Measurements from ENCODE around the gene KIF12.
"Not testable (repeated sequence)": the region's sequence is repeated elsewhere in the genome, so short reads cannot be mapped to it uniquely, and the experiment has no call there.

Gene KIF12

GRCh38 chr9:114060711-114061110 lies 38.4 kb downstream of the KIF12 start:
- no peak for DNase-seq

GRCh38 chr9:114060070-114060469 lies 39.0 kb downstream of the KIF12 start:
- DNase-seq = no peak

DNA sequence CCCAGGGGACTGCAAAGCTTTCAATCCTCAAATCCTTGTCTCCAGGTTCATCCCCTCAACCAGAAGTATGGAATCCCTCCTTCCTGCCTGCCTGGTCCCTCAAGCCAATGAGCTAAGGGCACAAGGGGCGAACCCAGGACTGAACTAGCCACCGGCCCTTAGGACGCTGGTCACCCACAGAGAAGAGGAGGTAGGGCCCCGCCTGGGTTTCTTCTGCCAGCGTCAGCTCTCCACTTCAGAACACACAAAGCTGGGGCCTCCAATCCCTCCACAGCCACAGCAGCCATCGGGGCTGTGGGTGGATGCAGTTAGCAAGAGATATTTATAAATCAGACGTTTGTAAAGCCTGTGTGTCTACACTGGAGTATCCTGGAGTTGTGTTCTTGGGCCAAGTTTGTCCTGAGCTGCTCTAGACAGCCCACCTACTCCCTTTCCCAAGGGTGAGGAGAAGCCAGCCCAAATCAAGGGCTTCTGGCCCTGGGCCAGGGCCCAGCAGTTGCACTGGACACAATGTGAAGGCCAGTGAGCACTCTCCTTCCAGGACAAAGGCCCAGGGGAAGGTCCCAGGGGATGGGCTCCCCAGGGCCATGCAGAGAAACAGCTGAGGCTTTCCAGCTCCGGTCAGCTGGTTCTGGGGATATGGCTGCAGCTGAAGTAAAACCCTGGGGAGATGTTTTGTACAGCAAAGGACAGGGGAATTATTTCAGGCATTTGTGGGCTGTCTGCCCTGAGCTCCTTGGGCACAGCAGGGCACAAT lies 39.9 kb downstream of the KIF12 start:
- no peak for DNase-seq

DNA sequence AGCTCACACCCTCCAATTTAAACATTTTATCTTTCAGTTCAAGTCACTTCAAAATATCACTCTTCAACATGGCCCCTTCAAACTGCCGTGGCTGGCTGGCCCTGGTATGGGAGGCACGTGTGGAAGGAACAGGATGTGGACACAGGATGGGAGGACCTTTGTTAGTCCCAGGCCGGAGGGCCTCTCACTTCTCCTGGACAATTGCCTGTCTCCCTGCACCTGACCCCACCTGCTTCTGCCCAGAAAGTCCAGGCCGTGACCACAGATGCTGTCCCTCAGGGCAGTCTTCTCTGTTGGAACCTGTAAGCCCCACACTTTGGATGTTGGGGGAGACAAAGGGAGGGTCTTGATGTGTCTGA lies 40.4 kb downstream of the KIF12 start:
- no peak for DNase-seq

- no peak for DNase-seq
Observed at GRCh38 chr9:114057161-114057885, 41.8 kb downstream of the KIF12 start.

- no peak for DNase-seq
Observed at GRCh38 chr9:114056527-114056926, 42.6 kb downstream of the KIF12 start.

DNA sequence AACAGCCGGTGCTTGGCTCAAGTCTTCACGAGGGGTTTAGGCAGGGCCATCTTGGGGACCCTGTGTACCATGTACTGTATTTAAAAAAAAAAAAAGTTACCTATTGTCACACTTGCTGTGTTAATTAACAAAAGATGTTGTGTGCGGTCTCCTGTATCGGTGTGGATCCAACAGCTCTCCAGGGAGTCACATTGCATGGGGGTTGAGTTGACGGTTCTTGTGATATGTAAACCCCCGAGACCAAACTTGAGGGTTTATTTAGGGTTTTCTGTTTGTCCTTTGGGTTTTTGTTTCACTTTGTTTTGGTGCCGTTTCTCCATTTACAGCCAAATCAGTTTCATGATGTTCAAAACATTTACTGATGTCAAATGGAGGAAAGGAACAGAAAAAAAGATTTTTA lies 43.2 kb downstream of the KIF12 start:
- DNase-seq = no peak

DNA sequence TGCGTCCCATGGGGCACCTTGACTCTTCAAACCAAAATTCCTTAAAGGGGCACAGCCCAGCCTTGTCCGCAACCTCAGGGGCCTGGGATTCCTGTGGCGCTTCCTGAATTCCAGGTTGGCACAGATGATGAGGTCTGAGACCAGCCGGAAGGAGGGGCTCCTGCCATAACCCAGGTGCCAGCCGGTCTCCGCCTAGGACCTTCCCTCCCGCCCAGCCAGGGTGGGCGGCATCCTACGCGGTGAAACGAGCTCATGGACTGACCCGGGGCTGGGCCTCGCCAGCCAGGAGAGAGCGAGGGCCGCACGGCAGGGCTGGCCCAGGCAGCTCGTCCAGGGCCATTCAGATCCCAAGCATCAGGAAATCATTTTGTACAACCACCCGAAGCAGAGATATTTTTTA lies 44.0 kb downstream of the KIF12 start:
- no peak for DNase-seq

- DNase-seq = no peak
Observed at GRCh38 chr9:114054191-114054690, 44.9 kb downstream of the KIF12 start.

DNA sequence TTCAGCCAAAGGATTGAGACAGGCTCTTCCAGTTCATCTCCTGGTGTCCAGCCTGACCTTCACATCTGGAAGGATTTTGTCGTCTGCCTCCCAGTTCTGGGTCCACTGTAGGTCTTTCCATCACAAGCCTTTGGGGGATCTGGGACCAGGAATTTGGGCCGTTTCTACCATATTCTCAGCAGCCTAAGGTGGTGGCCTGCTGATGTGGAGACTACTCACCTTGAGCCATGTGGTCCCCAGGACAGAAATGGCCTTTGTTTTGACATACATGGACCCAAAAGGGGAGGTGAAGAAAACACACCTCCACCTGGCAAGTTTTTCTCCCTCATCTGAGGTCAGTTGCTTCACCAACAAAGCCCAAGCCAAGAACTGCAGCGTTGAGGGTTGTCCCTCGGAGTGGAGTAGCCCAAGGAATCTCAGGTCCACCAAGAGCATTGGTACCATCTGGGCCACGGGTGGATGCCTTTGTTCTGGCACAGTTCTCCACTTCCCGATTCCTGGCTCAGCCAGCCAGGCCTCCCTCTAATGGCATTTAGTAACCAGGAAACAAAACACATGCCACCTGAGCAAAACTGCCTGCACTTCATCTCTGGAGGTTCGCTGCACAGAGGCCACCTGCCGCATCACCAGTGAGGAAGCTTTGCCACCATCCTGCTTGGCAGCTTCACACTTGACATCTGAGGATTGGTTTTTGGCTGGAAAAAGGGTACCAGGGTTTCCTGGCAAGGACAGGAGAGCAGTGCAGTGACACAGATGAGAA lies 45.7 kb downstream of the KIF12 start:
- DNase-seq = no peak

- no peak for DNase-seq
Observed at GRCh38 chr9:114051706-114052105, 47.4 kb downstream of the KIF12 start.

GRCh38 chr9:114051281-114051680 lies 47.8 kb downstream of the KIF12 start:
- no peak for DNase-seq

DNA sequence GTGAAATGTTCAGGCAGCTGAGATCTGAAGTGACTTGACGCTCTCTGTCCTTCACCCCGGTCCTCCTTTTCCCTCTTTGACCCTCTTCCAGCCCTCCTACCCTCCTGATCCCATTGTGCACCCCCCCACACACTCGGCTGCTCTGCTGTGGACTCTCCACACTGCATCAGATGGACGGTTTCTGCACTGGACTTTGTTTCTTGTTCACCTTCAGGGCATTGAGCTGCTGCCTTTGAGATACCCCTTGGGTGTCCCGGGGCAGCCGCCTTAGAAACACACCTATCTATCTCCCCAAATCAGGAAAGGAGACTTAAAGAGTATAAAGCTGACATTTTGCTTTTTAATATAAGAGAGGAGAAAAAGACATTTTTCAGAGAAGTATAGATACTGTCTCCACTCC lies 48.4 kb downstream of the KIF12 start:
- DNase-seq = no peak

- DNase-seq = no peak
Observed at GRCh38 chr9:114050226-114050568, 48.9 kb downstream of the KIF12 start.

DNA sequence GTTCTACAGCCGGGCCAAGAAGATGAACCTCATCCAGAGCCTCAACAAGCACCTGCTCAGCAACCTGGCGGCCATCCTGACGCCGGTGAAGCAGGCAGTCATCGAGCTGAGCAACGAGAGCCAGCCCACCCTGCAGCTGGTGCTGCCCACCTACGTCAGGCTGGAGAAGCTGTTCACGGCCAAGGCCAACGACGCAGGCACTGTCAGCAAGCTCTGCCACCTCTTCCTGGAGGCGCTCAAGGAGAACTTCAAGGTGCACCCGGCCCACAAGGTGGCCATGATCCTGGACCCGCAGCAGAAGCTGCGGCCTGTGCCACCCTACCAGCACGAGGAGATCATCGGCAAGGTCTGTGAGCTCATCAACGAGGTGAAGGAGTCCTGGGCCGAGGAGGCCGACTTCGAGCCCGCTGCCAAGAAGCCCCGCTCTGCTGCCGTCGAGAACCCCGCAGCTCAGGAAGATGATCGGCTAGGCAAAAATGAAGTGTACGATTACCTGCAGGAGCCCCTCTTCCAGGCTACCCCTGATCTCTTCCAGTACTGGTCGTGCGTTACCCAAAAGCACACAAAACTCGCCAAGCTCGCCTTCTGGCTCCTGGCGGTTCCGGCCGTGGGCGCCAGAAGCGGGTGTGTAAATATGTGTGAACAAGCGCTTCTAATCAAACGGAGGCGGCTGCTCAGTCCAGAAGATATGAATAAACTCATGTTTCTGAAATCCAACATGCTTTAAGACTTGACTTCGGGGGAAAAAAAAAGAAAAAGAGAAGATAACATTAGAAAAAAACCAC lies 49.5 kb downstream of the KIF12 start:
- DNase-seq = no peak

- DNase-seq = no peak
Observed at GRCh38 chr9:114048533-114049415, 50.3 kb downstream of the KIF12 start.

- no peak for DNase-seq
Observed at GRCh38 chr9:114047717-114048116, 51.4 kb downstream of the KIF12 start.

- peak; percentile 32 for DNase-seq
Observed at GRCh38 chr9:114046875-114047274, 52.2 kb downstream of the KIF12 start.

GRCh38 chr9:114046237-114046755 lies 52.8 kb downstream of the KIF12 start:
- no peak for DNase-seq

DNA sequence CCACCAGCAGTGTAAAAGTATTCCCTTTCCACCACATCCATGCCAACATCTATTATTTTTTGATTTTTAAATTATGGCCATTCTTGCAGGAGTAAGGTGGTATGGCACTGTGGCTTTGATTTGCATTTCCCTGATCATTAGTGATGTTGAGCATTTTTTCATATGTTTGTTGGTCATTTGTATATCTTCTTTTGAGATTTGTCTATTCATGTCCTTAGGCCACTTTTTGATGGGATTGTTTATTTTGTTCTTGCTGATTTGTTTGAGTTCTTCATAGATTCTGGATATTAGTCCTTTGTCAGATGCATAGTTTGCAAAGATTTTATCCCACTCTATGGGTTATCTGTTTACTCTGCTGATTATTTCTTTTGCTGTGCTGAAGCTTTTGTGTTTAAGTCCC lies 55.4 kb downstream of the KIF12 start:
- not testable (repeated sequence) for DNase-seq
